SK-N-SH treated with all-trans-retinoic acid at 6 μM for 48 hours (cell line): ENCODE data around the gene PRMT9.

ENCODE experiments used
- PATZ1 ChIP-seq: fragments of 250-450 bp; sonication (Bioruptor Pico); IDR thresholded peaks from 2 replicates; pipeline ENCODE4 v1.8.0; 2020; ENCODE audit warnings: mild to moderate bottlenecking, moderate library complexity, borderline replicate concordance
- TSHZ2 ChIP-seq: fragments of 250-450 bp; sonication (Bioruptor Pico); IDR thresholded peaks from 2 replicates; pipeline ENCODE4 v1.5.0; 2020; ENCODE audit warnings: mild to moderate bottlenecking, moderate library complexity
- ZNF70 ChIP-seq: fragments of 450-650 bp; formaldehyde crosslinking; IDR thresholded peaks from 2 replicates; pipeline ENCODE4 v1.5.0; 2020; ENCODE audit warnings: mild to moderate bottlenecking, moderate library complexity

- TF ChIP-seq PATZ1 (CRISPR knock-in tag) (no peak), TSHZ2 (CRISPR knock-in tag) (no peak), ZNF70 (no peak)
Observed at GRCh38 chr4:147594107-147594506, 89.9 kb downstream of the PRMT9 start.
